K562 treated with DMSO at 1 percent for 48 hours (cell line): ENCODE measurements around the gene LCE3E. TPM values are rescaled to one million over a fixed set of nuclear protein-coding genes. Genes with fewer than 3 reads are reported as not detected.

Experiments
- total RNA-seq: library from RNA; unstranded; fragments of 300-600 nt; gene quantifications from 2 replicates; pipeline ENCODE4 v1.2.3, GENCODE V29; 2022; ENCODE audit warnings: low replicate concordance; ENCODE audit errors: extremely low read depth

Gene LCE3E, protein sequence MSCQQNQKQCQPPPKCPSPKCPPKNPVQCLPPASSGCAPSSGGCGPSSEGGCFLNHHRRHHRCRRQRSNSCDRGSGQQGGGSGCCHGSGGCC
- not detected in 2 replicates for total RNA-seq

GRCh38 chr1:152566681-152567080, at the start of gene LCE3E:
LCE3E (minus strand) TSS chr1:152566780; CDS start chr1:152566208, 572 bp downstream.

GRCh38 chr1:152613511-152613910, 46.9 kb upstream of the LCE3E start, which contains the start of gene LCE3B:
LCE3B (plus strand) TSS chr1:152613811; CDS start chr1:152613811, 0 bp downstream.

GRCh38 chr1:152599934-152600333, 33.4 kb upstream of the LCE3E start, which contains the start of gene LCE3C:
LCE3C (plus strand) TSS chr1:152600234; CDS start chr1:152600732, 498 bp downstream.

DNA sequence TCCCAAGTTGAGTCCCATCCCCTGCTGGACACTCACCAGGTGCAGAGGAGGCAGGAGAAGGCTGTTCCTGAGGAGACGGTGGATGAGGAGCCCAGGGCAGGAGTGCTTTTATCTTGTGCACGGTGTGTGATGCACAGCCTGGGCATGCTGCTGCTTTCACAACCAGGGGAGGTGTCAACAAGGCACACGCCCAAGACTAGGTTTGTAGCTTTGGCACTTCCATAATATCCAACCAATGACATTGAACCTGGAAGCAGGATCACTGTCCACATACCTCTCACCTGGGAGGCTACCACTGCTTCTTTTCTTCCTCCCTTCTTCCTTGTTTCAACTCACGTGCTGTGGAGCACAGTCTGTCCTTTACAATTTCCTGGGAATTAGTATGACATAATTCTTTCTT, 13.9 kb upstream of the LCE3E start, which contains the start of gene LCE3D:
LCE3D (minus strand) TSS at position 84 of the 400 bp plus-strand sequence. CDS start 580 bp downstream, outside the sequence.

Other genes starting within 250 kb of the LCE3E start
- not detected in 2 replicates for gene FLG, start 241.5 kb downstream of the LCE3E start, total RNA-seq
- gene FLG2, start 206.8 kb downstream of the LCE3E start, total RNA-seq = not detected in 2 replicates
- not detected in 2 replicates for gene CRNN, start 152.5 kb downstream of the LCE3E start, total RNA-seq
- not detected in 2 replicates for gene LCE5A, start 56.0 kb downstream of the LCE3E start, total RNA-seq
- gene CRCT1, start 52.3 kb downstream of the LCE3E start, total RNA-seq = not detected in 2 replicates
- gene LCE3D, start 13.7 kb upstream of the LCE3E start, total RNA-seq = not detected in 2 replicates
- not detected in 2 replicates for gene LCE3C, start 33.5 kb upstream of the LCE3E start, total RNA-seq
- gene LCE3B, start 47.0 kb upstream of the LCE3E start, total RNA-seq = not detected in 2 replicates
- gene LCE3A, start 56.3 kb upstream of the LCE3E start, total RNA-seq = not detected in 2 replicates
- not detected in 2 replicates for gene LCE2D, start 96.6 kb upstream of the LCE3E start, total RNA-seq
- gene LCE2C, start 108.5 kb upstream of the LCE3E start, total RNA-seq = not detected in 2 replicates
- gene LCE2B, start 119.3 kb upstream of the LCE3E start, total RNA-seq = not detected in 2 replicates
- gene LCE2A, start 131.6 kb upstream of the LCE3E start, total RNA-seq = not detected in 2 replicates
- not detected in 2 replicates for gene LCE4A, start 141.4 kb upstream of the LCE3E start, total RNA-seq
- gene KPRP, start 191.2 kb upstream of the LCE3E start, total RNA-seq = not detected in 2 replicates
- gene LCE1F, start 208.4 kb upstream of the LCE3E start, total RNA-seq = not detected in 2 replicates
- not detected in 2 replicates for gene LCE1E, start 219.5 kb upstream of the LCE3E start, total RNA-seq
- not detected in 2 replicates for gene LCE1D, start 229.9 kb upstream of the LCE3E start, total RNA-seq
- not detected in 2 replicates for gene LCE1C, start 239.9 kb upstream of the LCE3E start, total RNA-seq
- not detected in 2 replicates for gene LCE1B, start 245.2 kb upstream of the LCE3E start, total RNA-seq